CD4-positive, alpha-beta T cell treated with Interleukin-17A for 1 hour (primary cell): ENCODE measurements around the gene CSNK1D.
"Not testable (repeated sequence)": the region's sequence is repeated elsewhere in the genome, so short reads cannot be mapped to it uniquely, and the experiment has no call there.

Experiments used
- DNase-seq: peaks from one replicate; pipeline ENCODE4 v3.0.0-alpha.2; 2020

Gene CSNK1D

GRCh38 chr17:82212331-82213250 lies 60.9 kb downstream of the CSNK1D start, which contains the start of gene CCDC57:
Gene CCDC57, minus strand, starts transcription at chr17:82212842. Its CDS starts 10,898 bp downstream, at chr17:82201944.
- peak; percentile 68 for DNase-seq

GRCh38 chr17:82210655-82211054 lies 62.8 kb downstream of the CSNK1D start:
- not testable (repeated sequence) for DNase-seq

- peak; percentile 86 for DNase-seq
These were observed 67.6 kb downstream of the CSNK1D start for GRCh38 chr17:82205720-82206508.

- DNase-seq = no peak
These were observed 68.4 kb downstream of the CSNK1D start for GRCh38 chr17:82204831-82205719.

GRCh38 chr17:82203920-82204319 lies 69.6 kb downstream of the CSNK1D start:
- no peak for DNase-seq

- no peak for DNase-seq
These were observed 70.5 kb downstream of the CSNK1D start for GRCh38 chr17:82202981-82203380.

- DNase-seq = no peak
These were observed 72.0 kb downstream of the CSNK1D start for GRCh38 chr17:82201498-82201910.

- DNase-seq = peak; percentile 87
These were observed 72.6 kb downstream of the CSNK1D start for GRCh38 chr17:82200743-82201497.

- DNase-seq = no peak
These were observed 73.4 kb downstream of the CSNK1D start for GRCh38 chr17:82200135-82200534.

- no peak for DNase-seq
These were observed 74.0 kb downstream of the CSNK1D start for GRCh38 chr17:82199496-82199895.

GRCh38 chr17:82198092-82198491 lies 75.4 kb downstream of the CSNK1D start:
- no peak for DNase-seq

- DNase-seq = no peak
These were observed 77.5 kb downstream of the CSNK1D start for GRCh38 chr17:82195675-82196672.

- DNase-seq = no peak
These were observed 78.7 kb downstream of the CSNK1D start for GRCh38 chr17:82194765-82195164.

- DNase-seq = no peak
These were observed 79.8 kb downstream of the CSNK1D start for GRCh38 chr17:82193520-82194220.

- not testable (repeated sequence) for DNase-seq
These were observed 80.5 kb downstream of the CSNK1D start for GRCh38 chr17:82193050-82193449.
